ENCODE measurements around the gene LRRC63.

Gene LRRC63

GRCh38 chr13:46185634-46186033, 26.1 kb upstream of the LRRC63 start:
- no peak for TF ChIP-seq CTCF (IDR thresholded peaks at IDR 0.05; ENCODE audit: extremely low read depth, insufficient read depth, missing control alignments)
- DNase-seq (ENCODE audit: low spot score): no peak
- in situ Hi-C loops (cut with MboI; ENCODE audit: low pct_unique_long_range_greater_than_20kb, low sequenced_read_pairs, unreplicated experiment): no loop called here

GRCh38 chr13:46192412-46192811, 19.3 kb upstream of the LRRC63 start:
- in situ Hi-C loops (cut with MboI; ENCODE audit: low pct_unique_long_range_greater_than_20kb, low sequenced_read_pairs, unreplicated experiment): no loop called here
- no peak for TF ChIP-seq CTCF (IDR thresholded peaks at IDR 0.05; ENCODE audit: extremely low read depth, insufficient read depth, missing control alignments)
- no peak for DNase-seq (ENCODE audit: low spot score)

GRCh38 chr13:46195016-46195415, 16.7 kb upstream of the LRRC63 start:
- in situ Hi-C loops (cut with MboI; ENCODE audit: low pct_unique_long_range_greater_than_20kb, low sequenced_read_pairs, unreplicated experiment): no loop called here
- no peak for DNase-seq (ENCODE audit: low spot score)
- no peak for TF ChIP-seq CTCF (IDR thresholded peaks at IDR 0.05; ENCODE audit: extremely low read depth, insufficient read depth, missing control alignments)

- no peak for TF ChIP-seq CTCF (IDR thresholded peaks at IDR 0.05; ENCODE audit: extremely low read depth, insufficient read depth, missing control alignments)
- in situ Hi-C loops (cut with MboI; ENCODE audit: low pct_unique_long_range_greater_than_20kb, low sequenced_read_pairs, unreplicated experiment): no loop called here
- DNase-seq (ENCODE audit: low spot score): no peak
Measured at GRCh38 chr13:46197299-46198048, 14.3 kb upstream of the LRRC63 start.

GRCh38 chr13:46198696-46199193, 13.0 kb upstream of the LRRC63 start:
- DNase-seq (ENCODE audit: low spot score): no peak
- in situ Hi-C loops (cut with MboI; ENCODE audit: low pct_unique_long_range_greater_than_20kb, low sequenced_read_pairs, unreplicated experiment): no loop called here
- no peak for TF ChIP-seq CTCF (IDR thresholded peaks at IDR 0.05; ENCODE audit: extremely low read depth, insufficient read depth, missing control alignments)

- DNase-seq (ENCODE audit: low spot score): no peak
- TF ChIP-seq CTCF (IDR thresholded peaks at IDR 0.05; ENCODE audit: extremely low read depth, insufficient read depth, missing control alignments): no peak
- in situ Hi-C loops (cut with MboI; ENCODE audit: low pct_unique_long_range_greater_than_20kb, low sequenced_read_pairs, unreplicated experiment): no loop called here
Measured at GRCh38 chr13:46202188-46202795, 9.4 kb upstream of the LRRC63 start.
